Activated gamma-delta T cell (primary cell): ENCODE results near the gene THAP4.
"Not testable (repeated sequence)": the region's sequence is repeated elsewhere in the genome, so short reads cannot be mapped to it uniquely, and the experiment has no call there.

Experiments used
- DNase-seq: peaks from one replicate; lab custom pipeline; 2025; lab: John Stamatoyannopoulos, UW

Gene THAP4

GRCh38 chr2:241666627-241667400 is 29.9 kb upstream of the THAP4 start:
- no peak for DNase-seq

DNA sequence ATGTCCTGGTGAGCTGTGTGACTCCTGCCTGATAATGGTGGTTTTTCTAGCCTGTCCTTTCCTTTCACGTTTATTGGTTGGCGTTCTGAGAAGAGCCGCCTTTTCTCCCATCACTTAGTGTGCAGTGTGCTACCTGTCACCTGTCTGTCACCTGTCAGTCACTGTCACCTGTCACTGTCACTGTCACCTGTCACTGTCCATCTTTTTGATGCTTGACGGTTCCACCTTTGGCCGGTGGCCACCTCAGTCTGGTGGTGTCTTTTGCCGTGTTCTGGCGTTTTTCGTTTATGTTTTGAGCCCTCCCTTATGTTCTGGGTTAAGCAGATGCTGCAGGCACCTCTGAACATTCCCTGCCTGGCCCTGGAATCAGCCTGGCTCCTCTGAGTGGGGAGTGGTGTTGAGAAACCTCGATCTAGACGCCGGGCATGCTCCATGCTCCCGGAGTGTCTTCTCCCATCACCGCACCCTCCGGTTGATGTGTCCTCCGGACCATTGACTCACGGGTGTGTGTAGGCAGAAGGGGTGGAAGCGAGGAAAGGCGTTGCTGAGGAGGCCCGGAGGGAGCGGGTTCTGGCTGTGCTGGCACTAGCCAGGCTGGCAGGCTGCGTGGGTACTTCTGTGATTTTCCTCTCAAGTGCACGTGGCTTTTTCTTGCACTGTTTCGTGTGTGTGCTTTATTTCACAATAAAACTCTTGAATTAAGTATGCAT is 28.9 kb upstream of the THAP4 start:
- no peak for DNase-seq

DNA sequence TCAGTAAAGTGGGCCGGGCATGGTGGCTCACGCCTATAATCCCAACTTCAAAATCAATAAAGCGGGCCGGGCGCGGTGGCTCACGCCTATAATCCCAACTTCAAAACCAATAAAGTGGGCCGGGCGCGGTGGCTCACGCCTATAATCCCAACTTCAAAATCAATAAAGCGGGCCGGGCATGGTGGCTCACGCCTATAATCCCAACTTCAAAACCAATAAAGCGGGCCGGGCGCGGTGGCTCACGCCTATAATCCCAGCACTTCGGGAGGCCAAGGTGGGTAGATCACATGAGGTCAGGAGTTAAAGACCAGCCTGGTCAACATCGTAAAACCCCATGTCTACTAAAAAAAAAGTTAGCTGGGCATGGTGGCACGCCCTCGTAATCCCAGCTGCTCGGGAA is 25.8 kb upstream of the THAP4 start:
- DNase-seq = not testable (repeated sequence)

DNA sequence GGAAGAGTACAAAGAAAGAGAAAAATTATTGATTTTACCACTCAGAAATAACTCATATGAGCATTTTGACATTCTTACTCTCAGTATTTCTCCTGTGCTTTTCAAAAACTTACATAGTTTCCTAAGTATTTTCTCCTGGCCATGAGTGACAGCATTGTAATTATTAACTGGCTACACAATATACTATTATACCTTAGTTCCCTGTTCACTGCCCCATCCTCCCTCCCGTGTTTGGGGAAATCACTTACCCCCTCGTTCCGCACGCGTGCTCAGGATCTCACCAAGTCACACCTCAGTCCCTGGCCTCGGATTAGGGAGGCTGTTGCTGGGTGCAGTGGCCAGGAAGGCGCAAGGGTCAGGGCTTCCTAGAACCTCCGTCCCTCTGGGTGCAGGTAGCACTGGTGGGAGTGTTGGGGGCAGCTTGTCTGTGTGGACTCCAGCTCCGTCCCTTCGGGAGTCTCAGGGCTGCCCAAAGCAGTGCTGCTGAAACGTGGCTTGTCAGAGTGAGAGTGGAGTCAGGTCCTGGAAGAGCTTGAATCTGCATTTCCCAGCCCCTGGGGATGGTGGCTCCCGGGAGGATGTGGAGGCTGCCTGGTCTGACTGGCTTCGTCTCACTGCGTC is 23.7 kb upstream of the THAP4 start:
- no peak for DNase-seq

- no peak for DNase-seq
Measured at GRCh38 chr2:241659150-241659739, 22.3 kb upstream of the THAP4 start.

DNA sequence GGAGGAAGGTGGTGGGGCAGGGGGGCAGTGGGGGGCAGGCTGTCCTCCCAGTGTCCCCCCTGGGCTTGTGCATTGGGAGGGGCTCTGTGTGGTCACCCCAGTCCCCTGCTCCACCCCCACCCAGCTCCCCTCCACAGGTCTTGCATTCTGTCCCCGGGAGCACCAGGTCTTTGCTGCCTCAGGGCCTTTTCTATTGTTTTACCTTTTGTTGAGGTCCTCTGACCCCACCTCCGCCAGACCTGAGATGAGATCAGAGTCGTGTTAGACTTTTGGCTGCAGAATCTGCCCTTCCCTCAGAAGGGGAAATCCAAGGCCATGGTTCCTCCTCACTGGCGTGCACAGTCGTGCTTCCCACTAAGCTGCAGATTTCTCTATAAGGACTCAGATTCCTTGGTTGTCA is 21.3 kb upstream of the THAP4 start:
- no peak for DNase-seq

DNA sequence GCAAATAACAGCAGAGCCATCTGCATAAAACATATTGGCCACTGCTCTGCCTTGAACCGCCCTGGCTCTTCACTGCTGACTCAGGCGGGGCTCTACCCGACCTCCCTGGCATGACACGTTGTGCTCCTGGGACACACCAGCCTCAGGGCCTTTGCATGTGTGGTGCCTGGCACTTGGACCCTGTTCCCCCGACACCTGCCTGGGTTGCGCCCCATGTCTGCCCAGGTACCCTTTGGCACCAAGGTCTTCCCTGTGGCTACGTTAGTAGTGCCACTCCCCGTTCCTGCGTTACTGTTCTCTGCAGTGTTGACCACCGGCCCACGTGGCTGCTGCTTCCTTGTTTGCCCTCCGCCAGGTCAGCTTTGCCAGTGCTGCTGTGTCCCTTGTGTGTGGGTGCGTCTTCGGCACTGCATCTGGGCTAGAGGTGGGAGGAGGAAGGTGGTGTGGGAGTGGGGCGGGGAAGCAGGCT is 20.9 kb upstream of the THAP4 start:
- no peak for DNase-seq

DNA sequence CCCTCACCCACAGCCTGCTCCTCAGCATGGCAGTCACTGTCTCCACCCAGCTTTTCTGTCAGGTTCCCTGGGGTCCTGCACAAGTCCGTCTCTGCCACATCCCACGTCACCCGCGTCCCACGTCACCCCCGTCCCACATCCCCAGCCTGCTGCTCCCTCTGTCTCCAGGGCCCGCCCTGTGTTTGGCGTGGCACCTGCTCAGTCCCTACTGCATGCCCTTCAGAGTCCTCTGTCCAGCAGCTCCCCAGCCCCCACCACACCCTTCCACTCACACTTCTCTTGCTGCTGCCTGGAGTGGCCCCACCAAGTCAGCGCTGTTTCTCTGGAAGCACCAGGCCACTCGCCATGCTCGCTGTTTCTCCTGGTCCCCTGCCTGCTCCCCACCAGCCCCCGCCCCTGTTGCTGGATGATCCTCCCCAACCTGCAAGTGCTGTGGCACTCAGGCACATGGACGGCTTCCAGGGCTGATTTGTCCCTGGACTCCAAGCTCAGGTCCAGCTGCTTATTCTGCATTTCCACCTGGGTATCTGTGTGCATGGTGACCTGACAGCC is 19.3 kb upstream of the THAP4 start:
- no peak for DNase-seq

DNA sequence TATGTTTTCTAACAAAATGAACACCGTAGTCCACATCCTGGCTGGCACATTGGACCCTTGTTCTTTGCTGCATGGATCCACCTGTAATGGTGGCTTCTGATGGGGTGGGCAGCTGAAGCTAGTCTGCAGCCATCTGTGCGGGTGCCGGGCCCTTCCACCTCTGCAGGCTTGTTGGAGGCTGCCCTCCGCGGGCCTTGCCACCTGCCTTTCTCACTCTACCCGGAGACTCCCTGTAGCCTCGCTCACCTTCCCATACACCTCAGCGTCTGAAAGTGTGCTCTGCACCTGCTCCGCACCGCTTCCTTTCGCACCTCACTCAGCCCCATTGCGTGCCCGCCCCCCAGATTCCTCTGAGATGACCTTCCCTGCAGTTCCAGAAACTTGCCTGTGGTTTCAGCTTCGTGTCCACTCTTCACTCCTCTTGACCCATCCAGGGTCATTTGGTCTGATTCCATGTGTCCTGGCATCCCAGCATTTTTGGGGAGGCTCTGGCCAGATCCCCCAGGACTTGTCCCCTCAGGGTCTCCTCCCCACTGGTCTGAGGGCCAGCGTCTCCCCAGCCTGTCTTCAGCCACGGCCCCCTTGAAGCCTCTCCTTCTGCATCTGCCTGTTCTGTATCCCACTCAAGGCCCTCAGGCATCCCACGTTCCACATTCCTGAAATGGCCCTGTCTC is 18.7 kb upstream of the THAP4 start:
- no peak for DNase-seq

- DNase-seq = no peak
Measured at GRCh38 chr2:241654551-241654950, 17.6 kb upstream of the THAP4 start.

- DNase-seq = no peak
Measured at GRCh38 chr2:241653210-241653750, 16.3 kb upstream of the THAP4 start.

DNA sequence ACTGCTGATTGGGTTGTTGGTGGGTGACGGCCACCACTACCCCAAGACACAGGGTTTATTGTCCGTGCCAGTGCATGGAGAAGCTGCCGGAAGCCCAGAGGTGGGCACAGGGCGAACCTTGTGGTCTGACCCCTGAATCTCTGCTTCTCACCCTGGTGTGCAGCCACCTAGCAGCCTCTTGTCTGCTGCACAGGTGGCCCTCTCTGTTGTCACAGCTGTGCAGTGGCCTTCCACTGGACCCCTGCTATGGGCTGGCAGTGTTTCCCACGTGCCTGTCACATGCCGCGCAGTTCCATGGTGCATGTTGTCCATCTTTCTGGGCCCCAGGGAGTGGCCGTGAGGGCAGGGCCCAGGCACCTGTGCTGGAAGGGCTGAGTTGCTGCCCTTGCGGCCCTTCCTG is 15.8 kb upstream of the THAP4 start:
- no peak for DNase-seq

GRCh38 chr2:241652142-241652541 is 15.2 kb upstream of the THAP4 start:
- no peak for DNase-seq

DNA sequence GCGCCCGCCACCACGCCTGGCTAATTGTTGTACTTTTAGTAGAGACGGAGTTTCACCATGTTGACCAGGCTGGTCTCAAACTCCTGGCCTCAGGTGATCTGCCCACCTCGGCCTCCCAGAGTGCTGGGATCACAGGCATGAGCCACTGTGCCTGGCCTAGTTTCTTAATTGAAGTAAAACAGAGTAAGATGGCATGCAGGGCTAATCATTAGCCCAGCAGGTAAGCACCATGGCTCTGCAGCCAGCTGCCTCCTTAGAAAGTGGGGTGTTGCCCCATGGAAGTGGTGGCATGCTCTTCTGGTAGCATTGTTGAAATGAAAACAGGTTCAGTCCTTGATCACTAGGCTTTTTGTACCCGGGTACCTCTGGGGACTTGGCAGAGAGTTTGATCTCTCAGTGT is 13.0 kb upstream of the THAP4 start:
- no peak for DNase-seq

DNA sequence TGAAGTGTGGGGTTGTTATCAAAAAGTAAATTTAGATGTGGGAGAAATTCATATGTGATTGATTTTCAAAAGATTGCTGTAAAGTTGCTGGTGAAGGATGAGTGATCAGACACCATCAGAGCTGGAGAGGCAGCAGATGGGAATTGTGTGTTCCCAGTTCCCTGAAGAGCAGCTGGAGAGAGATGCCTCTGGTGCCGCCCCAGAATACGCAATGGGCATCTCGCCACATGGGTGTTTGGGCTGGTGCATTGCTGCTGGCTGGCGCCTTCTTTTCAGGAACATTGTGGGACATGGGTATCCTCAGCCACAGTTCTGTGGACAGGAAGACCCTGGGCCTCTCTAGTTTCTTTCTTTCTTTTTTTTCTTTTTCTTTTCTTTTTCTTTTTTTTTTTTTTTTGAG is 12.4 kb upstream of the THAP4 start:
- DNase-seq = no peak

GRCh38 chr2:241648453-241648852 is 11.5 kb upstream of the THAP4 start:
- DNase-seq = no peak

GRCh38 chr2:241645915-241646645 is 9.1 kb upstream of the THAP4 start:
- DNase-seq = no peak

GRCh38 chr2:241645056-241645914 is 8.3 kb upstream of the THAP4 start:
- DNase-seq = no peak

GRCh38 chr2:241641631-241642030 is 4.7 kb upstream of the THAP4 start:
- DNase-seq = no peak
